NCI-H1930 (cell line): ENCODE results near the gene PANX2.

Source experiments
- DNase-seq, 2 experiments: peaks; one replicate each; lab custom pipeline; 2025; lab: John Stamatoyannopoulos, UW

Gene PANX2

DNA sequence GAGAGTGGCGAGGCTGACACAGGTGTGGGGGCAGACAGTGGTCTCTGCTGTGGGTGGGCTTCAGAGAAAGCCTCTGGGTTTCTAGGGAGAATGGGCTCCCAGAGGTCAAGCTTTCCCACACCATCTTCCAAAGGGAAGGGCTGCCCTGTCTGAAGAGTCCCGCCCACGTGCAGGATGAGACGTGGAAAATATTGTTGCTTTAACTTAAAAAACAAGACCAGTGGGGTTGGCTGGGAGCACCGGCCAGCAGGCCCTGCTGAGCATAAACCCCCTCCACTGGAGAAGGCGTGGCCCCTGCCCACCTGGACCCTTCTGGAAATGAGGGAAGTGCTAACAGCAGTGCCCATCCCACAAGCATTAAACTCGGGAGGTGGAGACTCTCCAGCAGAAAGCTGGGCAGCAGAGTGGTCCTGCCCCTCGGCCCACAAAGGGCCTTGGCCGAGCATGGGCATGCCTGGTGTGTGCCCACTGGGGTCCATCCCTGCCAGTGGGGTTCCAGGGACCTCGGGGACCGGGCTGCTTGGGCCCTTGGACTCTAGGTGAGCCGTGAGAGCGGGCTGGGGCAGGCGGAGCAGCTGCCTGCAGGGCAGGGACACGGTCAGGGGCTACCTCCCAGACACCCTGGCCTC, 45.6 kb downstream of the PANX2 start:
- no peak for DNase-seq

DNA sequence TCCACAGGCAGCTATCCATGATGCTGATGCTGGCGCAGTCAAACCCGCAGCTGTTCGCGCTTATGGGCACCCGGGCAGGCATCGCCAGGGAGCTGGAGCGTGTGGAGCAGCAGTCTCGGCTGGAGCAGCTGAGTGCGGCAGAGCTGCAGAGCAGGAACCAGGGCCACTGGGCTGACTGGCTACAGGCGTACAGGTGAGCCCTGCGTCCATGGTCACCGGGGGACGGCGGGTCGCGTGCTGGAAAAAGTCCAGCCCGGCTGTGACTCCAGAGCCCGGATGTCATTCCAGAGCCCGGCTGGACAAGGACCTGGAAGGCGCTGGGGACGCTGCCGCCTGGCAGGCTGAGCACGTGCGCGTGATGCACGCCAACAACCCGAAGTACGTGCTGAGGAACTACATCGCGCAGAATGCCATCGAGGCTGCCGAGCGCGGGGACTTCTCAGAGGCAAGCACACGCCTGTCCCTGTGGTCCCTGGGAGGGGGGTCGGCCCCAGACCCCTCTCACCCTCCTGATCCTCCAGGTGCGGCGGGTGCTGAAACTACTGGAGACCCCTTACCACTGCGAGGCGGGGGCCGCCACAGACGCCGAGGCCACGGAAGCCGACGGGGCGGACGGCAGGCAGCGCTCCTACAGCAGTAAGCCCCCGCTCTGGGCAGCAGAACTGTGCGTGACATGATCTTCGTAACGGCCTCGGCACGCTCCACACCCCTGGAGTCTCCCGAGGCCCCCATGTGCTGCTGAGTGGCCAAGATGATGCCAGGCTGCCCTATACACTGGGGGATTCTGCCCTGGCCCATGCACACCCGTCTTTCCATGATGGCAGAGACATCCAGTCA, 46.4 kb downstream of the PANX2 start:
- DNase-seq = no peak

DNA sequence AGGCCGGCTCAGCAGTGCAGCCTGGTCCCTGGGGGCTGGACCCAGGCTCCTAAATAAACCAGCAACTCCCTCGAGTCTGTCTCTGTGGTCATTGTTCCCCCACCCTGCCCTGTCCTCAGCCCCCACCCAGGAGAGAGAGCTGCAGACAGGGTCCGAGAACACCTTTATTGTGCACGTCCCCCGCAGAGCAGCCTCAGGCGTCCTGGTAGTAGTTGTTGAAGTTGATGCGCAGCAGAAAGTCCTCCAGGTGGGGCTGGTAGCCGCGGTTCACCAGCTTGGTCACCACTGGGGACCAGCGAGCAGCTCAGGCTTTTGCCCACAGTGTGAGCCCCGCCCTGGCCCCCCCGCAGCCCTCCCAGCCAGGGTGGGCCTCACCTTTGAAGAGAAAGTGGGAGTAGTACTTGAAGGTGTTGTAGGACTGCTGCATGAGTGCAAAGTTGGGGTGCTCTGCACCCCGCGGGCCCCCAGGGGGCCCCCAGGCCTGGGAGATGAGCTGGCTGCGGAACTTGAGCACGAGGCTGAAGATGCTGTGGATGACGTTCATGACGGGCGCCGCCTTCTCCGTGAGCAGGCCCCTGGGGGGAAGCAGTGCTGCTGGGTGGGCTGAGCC, 47.1 kb downstream of the PANX2 start:
- no peak for DNase-seq

DNA sequence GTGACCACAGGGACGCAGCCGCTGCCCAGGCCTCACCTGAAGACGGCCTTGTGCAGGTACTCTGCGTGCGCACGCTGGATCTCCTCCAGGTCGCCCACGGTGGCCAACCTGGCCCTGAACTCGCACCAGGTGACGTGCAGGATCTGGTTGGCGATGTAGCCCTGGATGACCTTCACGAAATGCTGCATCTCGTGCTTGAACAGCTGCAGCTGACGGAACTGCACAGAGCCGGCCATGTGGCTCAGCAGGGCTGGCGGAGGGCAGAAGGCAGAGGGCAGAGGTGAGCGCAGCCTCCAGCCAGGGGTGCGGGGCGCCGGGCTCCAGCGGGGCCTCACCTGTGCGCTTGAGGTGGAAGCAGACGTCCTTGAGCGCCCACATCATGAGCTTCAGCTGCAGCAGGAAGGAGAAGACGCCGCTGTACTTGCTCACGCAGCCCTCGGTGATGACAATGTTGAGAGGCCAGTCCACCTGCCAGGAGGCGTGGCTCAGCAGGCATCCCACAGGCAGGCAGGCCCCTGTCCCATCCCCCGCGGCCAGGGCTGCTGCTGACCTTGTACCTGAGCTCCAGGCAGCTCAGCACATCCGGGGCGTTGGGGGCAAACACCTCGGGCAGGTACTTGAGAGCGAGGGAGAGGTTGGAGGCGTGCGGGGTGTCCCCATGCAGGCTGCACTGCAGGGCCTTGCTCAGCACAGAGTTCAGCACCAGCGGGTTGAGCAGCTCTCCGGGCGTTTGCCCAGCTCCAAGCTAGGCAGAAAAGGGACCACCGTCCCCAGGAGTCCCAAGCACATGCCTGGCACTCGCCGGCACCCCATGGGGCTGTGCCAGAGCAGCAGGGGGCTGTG, 47.8 kb downstream of the PANX2 start:
- no peak for DNase-seq

DNA sequence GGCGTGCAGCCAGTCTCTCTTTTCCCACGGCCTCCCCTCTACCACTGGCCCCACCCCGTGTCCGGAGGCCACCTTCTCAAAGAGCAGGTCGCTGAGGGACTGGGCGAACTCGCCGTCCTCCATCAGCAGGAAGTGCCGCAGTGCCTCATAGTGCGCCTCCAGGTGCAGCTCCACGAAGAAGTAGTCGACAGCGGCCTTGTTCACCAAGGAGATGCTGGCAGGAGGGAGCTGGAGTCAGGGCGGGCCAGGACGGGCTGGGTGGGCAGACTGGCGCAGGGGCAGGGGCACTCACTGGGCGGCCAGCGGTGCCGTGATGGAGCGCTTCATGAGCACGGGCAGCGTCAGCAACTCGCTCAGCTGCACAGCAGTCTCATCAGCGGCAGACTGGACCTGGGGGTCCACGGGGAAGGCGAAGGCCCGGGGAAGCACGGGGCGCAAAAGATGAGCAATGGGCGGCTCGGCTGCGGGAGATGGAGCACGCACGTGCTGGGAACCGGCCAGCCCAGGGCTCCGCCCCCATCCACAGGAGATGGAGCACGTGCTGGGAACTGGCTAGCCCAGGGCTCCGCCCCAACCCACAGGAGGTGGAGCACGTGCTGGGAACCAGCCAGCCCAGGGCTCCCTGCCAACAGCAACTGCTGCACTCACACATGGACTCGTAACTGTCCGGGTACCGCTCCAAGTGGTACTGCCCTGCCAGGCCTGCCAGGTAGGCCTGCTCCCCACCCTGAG, 48.6 kb downstream of the PANX2 start:
- peak in 1 of 2 experiments; percentile 31 for DNase-seq

DNA sequence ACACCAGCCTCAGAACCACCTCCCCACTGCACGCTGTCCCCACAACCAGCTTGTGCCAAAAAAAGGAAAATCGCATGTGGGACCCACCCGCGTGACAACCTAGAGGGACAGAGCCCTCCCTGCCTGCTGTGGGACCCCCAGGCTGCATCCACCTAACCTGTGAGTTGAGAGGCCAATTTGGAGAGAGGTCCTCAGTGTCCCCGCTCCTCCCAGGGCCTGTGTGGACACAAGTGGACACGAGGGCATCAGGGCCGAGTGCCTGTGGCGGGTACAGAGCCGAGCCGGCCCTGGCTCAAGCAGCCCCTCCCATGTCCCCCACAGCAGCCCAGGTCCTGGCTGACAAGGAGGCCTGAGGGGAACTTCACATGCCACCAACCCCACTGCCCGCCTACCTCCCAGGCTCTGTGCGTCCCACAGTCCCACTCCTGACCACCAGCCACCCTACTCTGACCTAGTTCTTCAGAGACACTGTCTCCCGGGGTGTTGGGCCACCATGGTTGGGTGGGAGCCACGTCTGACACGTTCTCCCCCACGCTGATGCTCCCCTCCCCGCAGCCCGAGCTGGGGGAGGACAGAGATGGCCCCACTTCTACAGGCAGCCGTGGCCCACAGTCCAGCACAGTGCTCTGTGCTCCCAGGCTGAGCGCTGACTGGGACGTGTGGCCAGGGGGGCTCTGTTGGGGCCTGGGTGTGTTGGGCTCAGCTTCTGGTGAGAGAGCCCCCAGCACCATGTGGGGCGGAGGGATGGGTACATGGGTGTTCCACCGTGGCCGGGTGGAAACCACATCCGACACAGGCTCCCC, 49.5 kb downstream of the PANX2 start:
- DNase-seq = no peak

DNA sequence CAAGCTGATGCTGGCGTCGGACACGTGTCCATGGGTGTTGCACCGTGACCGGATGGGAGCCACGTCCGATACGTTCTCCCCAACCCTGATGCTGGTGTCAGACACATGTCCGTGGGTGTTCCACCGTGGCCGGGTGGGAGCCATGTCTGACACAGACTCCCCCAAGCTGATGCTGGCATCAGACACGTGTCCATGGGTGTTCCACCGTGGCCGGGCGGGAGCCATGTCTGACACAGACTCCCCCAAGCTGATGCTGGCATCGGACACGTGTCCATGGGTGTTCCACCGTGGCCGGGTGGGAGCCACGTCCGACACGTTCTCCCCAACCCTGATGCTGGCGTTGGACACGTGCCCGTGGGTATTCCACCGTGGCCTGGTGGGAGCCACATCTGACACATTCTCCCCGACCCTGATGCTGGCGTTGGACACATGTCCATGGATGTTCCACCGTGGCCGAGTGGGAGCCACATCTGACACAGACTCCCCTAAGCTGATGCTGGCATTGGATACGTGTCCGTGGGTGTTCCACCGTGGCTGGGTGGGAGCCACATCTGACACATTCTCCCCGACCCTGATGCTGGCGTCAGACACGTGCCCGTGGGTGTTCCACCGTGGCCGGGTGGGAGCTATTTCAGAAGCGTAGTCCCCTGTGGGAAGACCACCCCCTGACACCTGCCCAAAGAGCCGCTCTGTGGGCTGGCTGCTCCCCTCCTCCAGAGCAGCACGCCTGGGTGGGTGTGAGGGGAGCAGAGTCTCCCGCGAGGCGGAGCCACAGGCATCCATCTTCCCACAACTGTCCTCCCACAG, 50.3 kb downstream of the PANX2 start:
- no peak for DNase-seq

DNA sequence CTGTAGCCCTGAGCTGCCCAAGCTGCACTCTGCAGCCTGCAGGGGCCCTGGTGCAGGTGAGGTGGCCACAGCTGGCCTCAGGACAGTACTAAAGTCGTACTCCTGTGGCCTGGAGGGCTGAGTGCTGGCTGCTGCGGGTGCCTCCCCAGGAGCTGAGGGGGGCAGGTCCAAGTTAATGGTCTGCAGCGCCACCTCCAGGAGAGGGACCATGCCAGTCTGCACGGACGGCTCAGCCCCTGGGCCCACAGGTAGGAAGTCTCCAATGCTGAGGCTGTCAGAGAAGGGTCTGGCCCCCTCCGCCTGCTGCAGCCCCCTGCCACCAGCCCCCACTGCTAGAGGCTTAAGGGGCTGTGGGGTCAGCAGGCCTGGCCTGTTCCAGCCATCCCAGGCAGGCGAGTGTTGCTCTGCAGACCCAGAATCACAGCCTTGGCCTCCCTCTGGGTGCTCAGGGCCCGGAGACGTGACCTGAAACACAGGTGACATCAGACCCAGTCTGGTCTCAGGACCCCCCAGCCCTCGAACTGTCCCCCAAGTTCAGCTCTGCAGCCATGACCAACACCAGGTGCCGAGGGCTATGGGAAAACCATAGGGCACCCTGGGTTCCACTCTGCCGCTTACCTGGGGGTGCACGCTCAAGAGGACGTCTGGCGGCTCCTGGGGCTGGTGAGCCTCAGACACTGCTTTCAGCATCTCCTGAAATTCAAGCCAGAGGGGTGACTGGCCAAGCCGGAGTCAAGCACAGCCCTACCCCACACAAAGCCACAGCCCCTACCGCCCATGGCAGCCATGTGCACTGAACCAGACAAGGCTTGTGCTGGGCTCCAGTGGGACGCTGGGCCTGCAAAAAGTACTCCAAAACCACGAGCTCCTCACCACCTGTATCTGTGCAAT, 51.1 kb downstream of the PANX2 start:
- no peak for DNase-seq

DNA sequence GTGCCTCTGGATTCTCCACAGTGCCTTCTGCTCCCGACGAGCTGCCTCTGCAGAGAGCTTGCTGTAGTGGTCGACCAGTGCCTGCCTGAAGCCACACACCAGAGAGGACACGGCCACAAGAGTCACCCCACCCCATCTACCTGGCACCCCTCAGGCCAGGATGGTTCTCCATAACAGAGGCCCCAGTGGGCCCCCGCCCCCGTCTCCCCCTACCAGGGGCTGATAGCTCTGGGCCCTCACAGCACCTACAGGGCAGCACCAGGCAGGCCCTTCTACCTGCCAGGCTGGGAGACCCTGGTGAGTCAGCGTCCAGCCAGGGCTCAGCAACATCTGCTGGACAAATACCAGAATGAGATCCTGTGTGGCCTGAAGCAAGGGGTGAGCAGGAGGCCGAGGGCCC, 52.0 kb downstream of the PANX2 start:
- DNase-seq = no peak

DNA sequence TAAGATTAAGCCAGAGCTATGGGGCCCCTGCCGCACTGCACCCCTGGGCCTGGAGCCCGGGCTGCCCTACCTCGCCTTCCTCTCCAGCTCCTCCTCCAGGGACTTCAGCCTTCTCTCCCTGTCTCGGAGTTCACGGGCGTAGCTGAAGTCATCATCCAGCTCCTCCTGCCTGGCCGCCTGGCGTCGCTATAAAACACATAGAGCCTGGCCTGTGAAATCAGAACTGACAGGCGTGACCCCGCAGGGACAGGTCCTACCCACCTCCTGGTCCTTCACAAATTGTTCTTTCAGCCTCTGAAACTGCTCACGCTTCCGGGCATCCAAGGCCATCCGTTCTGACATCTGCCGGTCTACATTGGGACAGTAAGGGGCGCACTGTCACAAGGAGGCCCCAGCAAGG, 53.5 kb downstream of the PANX2 start:
- DNase-seq = no peak

DNA sequence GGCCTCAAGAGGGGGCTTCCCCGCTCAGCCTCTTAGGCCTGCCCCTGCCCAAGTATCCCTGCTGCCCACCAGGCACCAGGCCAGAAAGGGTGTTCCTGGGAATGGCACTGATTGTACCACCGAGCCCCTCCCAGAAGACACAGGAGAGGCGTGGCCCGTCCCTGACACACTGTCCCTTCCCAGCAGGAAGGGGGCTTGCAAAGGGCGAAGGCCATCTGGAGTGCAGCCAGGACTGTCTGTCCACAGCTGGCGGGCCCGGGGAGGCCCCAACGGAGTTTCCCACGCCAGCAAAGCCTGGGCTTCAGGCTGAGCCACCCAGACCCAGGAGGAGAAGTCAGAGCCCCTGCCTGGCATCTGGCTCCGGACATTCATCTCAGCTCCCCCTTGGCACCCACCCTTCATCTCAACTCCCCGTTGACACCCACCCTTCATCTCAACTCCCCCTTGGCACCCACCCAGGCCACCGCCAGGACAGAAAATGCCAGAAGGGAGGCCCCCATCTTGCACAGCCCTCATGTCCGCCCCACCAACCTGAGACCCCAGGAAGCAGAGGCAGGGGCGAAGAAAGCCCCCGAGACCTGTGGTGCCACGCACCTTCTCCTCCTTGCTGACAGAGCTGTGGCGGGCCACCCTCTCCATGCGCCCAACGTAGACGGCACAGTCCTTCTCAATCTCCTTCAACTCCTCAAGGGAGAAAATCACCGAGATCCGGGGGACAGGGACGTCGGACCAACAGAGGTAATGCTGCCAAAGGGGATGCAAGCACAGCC, 54.9 kb downstream of the PANX2 start:
- DNase-seq = no peak

DNA sequence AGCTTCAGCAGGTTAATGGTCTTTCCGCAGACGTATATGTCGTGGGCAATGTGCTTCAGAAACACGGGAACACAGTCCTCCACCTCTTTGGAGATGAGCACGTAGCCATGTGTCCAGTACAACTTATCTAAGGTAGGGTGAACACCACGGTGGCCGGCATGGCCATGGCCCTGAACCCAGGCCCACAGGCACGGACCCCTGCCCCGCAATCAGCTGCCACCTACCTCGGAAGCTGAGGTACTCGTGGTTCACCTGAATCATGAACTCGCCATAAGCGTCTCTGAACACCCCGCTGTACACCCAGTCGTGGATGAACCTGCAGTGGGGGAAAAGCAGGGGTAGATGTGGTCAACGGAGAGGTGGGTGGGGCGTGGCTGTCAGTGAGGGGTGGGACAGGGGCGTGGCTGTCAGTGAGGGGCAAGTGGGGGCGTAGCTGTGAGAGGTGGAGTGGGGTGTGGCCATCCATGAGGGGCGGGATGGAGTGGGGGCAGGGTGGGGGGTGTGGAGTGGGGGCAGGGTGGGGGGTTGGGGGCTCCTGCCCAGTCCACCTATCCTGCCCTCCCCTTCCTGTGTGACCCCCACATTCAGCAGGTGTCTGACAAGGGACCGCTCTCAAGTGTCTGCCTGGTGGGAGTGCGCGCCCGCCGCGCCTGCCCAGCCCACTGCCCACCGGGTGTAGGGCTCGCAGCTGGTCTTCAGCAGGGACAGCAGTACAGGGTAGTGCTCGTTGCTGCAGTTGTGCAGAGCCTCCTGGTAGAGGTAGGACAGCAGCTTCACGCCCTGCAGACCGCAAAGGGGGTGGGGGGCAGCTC, 55.7 kb downstream of the PANX2 start:
- no peak for DNase-seq

DNA sequence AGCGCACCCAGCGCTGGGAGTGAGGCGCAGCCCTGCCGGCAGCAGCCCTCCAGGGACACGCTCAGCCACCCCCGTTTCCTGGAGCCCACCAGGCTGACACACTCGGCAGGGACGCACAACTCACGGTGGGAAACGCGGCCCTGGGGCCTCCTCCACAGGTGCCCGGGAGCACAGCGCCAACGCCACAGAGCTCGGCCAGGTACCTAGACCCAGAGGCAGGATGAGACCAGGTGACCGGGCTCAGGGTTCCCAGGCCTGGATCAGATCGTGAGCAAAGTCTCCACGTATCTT, 56.3 kb downstream of the PANX2 start:
- no peak for DNase-seq

DNA sequence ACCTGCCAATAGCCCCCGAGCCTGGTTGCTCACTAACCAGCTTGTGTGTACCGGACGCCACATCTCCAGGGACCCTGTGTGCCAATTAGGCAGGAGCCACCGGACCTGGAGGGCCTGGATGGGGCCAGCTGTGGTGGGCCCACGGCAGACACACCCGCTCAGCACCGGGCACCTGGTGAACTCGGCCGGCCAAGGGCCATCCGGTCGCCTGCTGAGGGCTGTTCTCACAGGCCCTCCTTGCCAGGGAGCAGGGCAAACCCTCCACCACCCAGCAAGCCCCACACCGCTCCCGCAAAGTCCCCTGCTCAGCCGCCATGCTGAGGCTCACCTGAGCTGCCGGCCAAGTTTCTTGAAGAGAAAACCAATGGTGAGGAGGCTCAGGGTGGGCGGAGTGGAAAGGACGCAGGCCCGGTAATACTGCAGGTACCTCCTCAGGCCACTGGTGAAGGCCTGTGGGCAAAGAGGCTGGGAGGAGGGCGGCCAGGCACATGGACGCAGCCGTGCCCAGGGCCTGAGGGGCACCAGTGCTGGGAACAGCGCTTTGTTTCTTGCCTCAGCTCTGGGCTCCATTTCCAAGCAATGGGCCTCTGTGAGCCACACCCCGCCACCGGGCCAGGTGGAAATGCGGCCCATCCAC, 57.2 kb downstream of the PANX2 start:
- no peak for DNase-seq

DNA sequence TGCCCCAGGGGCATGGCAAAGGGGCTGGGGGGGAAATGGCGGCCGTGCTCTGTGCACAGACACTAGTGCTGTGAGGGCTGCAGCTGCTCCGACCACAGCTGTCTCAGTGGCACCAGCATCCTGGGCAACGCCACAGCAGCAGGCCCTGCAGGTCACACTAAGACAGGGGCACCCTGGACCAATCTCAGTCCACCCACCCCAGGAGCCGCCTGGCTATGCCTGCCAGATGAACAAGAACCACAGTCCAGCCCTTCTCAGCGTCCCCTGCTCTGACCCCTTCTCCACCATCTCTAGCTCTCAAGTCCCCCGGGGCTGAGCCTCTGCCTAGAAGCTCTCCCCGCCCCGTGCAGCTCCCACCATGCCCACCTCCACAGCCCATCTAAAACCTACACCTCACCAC, 57.8 kb downstream of the PANX2 start:
- no peak for DNase-seq

DNA sequence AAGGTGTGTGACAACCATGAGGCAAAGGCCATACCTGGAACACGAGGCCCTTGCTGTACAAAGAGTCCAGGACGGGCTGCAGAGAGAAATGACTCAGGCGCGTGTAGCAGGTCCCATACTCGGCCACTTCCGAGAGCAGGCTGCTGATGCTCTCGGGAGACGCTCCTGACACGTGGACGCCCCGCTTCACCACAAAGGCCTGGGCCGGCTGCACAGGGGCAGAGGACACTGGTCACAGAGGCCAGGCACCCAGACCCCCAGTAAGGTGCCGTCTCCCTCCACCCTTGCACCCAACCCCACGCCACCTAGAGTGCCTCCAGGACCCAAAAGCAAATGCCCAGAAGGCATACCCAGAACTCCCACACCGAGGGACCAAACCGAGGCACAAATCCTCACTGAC, 58.8 kb downstream of the PANX2 start:
- no peak for DNase-seq
